ENCODE measurements around the gene C1orf167.

- TF ChIP-seq, protein P1, sequence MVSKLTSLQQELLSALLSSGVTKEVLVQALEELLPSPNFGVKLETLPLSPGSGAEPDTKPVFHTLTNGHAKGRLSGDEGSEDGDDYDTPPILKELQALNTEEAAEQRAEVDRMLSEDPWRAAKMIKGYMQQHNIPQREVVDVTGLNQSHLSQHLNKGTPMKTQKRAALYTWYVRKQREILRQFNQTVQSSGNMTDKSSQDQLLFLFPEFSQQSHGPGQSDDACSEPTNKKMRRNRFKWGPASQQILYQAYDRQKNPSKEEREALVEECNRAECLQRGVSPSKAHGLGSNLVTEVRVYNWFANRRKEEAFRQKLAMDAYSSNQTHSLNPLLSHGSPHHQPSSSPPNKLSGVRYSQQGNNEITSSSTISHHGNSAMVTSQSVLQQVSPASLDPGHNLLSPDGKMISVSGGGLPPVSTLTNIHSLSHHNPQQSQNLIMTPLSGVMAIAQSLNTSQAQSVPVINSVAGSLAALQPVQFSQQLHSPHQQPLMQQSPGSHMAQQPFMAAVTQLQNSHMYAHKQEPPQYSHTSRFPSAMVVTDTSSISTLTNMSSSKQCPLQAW (CRISPR knock-in tag; IDR thresholded peaks at IDR 0.05), result no peak
- TF ChIP-seq ZNF850 (CRISPR knock-in tag; conservative IDR thresholded peaks at IDR 0.05), result no peak
Observed at GRCh38 chr1:11733306-11733705, 28.7 kb upstream of the C1orf167 start.

All from HepG2 (cell line).